ENCODE results near the gene NFIL3.

The NFIL3 gene

DNA sequence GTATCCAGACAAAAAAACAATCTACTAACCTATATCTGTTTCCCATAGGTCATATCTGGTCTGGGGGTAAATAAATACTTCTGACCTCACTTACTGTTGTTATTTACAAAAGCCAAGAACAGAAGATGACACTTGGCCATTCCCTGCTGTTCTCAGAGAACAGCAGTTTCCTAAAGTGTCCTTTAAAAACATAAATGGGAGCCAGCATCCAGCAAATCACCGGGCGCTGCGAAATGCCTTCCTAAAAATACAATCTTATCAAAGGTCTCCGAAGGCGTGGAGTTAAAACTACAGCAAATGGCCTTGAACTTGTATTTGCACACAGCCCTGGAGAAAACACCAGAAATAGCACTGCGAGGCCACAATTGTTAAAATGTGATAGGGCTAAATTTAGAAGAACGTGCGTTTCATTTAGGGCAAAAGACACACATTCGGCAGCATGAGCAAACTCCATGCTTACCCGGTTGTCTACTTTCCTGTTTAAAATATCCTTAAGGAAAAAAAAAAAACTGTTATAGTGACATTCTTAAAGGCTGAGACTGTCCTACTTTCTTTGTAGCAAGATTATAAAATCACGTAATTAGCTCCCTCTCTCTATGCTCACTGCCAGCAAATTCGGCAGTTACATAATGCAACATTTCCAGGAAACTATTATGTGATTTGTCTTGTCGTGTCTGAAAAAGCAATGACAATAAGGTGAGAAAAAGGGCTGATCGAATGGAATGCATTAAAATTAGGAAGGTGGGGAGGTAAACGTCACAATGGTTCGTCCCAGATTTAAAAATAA lies 1.5 kb downstream of the NFIL3 start:
- no peak for DNase-seq (ENCODE audit: low read depth)

DNA sequence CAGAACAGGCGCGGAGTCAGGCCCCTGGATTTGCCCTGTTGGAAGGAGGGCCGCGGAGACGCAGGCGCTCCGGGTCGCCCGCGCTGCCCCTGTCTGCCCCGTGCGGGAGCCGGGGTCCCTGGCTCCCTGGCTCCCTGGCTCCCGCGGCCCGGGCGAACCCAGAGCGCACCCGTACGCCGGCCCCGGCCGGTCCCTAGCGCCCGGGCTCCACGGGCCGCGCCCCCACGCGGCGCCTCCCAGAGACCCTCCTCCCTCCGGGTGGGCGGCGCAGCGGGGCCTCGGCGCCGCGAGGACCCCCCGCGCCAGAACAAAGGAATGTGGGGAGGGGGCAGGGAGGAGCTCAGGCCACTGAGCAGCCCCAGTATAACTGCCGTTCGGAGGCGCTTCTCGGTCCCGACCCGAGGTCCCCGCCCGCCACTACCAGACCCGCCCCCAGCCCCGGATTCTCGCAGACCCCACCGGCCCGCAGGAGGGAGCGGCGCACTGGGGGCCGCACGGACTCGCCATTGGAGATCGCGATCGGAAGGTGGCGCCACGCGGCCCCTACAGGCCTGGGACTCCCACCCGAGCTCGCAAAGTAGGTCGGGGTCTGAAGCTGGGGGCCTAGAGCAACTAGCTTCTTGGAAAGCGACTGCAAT lies 2.4 kb downstream of the NFIL3 start:
- no peak for DNase-seq (ENCODE audit: low read depth)

DNA sequence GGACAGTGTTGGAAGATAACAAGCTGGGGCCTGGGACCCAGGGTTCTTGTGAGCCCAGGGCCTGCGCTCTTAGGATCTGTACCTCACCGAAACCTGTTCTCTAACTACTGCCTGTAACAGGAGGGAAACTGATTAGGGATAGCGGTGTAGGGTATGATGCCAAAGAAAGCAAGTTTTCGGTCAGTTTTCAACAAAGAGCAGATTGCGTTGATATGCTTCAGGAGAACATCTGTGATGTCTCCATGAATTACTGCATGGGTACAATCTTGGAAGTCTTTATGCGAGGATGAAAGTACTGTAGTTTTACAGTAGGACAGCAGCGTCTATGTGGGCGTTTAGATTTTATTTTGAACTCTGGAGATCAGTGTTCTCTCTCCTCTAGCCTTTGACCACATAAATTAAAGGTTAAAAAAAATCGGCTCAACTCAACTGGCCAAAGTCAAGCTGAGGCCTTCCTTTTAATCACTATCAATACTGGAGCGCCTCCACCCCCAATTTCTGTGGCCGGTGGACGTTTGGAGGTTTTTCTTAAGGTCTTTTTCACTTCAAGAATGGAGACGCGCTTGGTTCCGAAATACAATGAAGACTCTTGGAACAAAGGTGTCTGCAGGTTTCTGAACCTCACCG lies 3.0 kb downstream of the NFIL3 start:
- DNase-seq (ENCODE audit: low read depth) = no peak

DNA sequence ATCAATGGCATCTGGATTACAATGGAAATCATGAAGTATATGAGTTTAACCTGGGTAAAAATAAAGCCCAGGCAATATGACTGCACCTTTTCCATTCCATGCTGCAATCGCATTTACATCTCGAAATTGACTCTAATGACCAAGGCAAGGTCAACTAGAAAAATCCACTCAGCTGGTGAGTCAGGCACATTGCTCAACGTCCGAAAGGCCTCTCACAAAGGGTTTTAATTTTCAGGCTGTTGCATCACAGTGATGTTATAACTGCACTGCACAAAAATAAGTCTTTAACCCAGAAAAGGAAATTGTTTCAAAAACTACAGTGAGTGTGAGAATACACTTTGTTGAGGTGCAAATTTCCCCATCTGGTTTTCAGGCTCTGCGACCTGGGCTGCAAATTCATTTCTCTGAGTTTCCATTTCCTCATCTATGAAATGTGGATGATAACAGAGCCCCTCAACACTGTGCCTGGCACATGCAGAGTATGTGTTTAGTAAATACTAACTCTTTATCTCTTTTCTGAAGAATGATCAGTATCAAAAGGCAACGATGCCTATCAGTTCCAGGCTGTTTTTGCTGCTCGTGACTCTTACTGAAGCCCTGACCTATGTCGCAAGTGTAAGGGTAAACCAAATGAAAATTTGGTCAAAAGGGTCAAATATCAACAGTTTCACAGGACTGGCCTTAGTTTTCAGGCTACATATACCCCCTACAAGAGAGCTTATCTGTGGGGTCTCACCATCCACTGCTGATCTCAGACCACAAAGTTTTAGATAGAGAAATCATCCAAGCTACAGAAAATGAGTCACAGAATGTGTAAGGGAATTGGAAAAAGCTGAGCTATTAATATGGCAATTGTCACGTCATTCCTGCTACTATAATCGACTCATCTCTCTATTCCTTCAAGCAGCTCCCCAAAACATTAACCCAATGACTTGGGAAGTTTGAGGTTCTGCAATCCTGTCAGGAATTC lies 4.1 kb downstream of the NFIL3 start:
- DNase-seq (ENCODE audit: low read depth) = peak; percentile 91

DNA sequence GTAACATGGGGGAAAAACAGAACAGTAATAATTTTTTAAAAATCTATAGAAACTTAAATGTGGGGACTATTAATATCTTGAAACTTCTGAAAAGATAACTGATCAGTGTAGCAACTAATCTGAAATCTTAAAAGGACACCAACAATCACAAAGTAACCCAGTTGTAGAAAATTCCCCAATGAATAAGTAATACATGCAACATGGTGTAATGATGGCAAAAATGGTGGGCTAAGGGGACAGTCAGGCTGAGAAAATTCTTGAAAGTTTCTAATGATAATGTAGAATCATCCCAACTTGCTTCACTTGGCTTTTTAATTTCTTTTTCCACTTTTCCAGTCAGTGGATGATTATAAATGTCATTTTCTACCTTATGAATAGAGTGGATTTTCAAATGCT lies 5.4 kb downstream of the NFIL3 start:
- DNase-seq (ENCODE audit: low read depth) = no peak

DNA sequence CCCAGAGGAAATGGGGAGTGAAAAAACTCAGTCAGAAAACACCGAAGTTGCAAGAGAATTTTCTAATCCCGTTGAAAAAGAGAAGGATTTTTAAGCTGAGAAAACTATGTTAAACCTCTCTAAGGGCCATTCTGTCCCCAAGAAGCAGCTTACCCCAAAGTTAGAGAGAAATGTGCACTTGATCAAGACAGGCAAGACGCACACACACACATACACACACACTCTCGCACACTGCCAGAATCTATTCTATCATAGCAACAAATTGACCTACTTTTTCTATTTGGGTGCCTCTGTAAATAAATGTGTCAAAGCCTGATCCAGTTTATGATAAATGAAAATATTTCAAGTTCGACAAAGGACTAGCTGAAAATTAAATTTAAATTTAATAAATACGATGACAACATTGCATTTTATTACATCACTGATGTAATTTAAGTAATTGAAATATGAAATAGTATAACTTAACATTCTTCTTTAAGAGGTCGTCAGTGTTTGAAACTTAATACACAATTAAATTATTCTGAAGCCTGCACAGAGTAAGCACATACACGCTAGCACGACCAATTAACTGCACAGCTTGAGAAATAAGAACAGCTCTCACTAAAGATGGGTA lies 5.9 kb downstream of the NFIL3 start:
- no peak for DNase-seq (ENCODE audit: low read depth)

DNA sequence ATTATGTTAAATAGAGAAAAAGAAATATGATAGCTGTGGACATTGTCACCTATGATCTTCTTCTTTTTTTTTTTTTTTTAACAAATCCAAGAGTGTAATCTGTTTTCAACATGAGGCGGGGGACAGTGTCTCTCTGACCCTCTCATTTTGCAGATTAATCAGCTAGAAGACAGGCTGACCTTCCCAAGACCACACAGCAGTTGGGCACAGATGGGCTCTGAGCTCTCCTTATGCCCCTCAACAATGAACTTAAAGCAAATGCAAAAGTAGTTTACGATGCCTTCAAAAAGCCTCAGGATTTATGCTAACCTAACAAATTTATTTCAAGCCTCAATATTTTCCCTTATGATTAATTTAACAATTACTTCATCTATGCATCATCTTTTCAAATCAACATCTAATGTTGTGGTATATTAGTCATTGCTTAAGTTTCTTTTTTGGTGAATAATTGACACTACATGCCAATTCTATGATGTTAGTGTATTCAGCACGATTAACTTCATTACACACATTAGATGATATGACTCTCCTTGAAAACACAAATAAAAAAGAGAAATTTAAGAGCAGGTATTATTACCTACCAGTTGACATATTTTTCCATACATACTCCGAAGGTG lies 7.4 kb downstream of the NFIL3 start:
- DNase-seq (ENCODE audit: low read depth) = no peak

DNA sequence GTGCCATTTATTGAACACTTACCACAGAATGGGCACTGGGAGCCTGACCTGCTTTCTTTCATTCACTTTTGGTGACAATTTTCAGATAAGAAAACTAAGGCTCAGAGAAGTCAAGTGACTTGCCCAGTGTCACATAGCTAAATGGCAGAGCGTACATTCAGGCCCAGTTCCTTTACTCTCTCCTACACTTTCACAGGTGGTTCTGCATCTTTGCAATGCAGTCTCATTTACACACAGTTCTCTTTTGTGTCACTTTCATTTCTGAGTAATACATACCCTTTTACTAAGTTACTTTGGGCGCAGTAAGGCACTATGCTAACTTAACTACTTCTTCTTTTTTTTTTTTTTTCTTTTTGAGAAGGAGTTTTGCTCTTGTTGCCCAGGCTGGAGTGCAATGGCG lies 8.3 kb downstream of the NFIL3 start:
- DNase-seq (ENCODE audit: low read depth) = no peak

DNA sequence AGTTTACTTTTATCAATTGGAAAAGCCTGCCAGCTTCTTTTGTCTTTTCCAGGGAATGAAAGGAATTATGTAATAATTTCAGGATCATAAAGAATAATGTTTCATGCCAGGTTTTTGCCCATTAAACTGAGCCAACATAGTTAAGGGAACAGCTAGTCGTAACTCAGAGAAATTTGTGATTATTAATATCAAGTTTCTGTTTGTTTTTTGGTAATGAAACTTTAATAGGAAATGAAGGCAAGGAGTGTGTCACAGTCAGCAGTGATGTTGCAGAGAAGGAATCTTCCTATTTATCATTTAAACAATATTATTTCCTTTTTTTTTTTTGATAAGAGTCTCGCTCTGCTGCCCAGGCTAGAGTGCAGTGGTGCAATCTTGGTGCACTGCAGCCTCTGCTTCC lies 10.7 kb downstream of the NFIL3 start:
- no peak for DNase-seq (ENCODE audit: low read depth)

DNA sequence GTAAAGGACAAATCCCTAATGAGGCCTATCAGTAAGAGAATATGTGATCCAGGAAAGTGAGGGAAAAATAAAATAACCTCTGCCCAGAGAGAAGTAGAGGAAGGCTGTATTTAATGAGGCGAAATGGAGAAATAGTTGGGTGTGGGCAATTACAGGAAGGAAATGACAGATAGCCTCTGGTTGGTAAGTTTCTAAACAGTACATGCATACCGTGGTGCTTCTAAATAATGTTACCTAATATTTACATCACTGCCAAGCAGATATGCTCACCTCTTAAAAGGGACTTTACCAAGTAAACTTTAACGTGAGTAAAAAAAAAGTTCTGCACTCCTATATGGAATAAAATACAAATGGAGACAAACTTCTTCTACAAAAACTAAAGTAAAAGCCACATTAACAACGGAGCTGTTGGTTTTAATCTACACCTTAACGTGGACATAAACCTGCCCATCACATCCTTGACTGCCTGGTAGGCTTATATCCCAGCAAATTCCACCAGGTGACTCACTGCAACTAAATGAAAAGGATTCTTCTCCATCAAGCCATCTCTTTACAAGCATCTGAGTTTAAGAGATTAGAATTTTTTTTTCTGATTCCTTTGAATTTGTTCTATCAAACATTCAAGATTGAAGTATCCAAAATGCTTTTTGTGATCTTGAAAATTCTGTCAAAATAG lies 12.4 kb downstream of the NFIL3 start:
- no peak for DNase-seq (ENCODE audit: low read depth)

DNA sequence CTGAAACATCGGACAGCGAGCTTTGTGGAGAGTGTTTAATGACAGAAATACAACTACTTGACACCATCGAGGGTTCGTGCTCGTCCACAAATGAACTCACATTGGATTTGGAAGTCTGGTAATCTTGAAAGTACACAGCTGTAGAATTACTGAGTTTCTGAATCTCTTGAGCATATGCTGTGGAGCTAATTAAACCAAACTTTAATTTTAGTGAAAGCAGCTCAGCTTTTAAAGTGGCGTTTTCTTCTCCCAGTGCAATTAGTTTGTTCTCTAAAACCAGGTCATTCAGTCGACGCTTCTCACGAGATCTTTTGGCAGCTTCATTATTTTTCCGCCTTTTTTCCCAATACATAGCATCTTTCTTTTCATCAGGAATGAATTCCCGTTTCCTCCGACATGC lies 13.5 kb downstream of the NFIL3 start:
- DNase-seq (ENCODE audit: low read depth) = no peak

DNA sequence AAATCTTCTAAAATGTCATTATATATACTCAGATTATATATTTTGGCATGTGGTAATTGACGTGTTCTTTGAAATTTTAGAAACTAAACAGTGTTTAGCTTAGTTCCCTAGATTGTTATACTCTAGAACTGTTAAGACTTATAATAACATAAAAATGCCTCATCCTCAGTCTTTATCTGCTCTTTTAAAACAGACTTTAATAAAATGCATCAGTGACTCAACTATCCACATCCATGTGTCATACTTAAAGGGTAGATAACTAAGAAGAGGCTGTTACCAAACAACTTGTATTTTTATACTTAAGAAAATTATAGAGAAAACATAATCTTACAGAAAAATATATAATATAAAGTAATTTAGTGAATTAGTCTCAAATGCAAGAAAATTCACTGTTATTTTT lies 15.2 kb downstream of the NFIL3 start:
- no peak for DNase-seq (ENCODE audit: low read depth)

DNA sequence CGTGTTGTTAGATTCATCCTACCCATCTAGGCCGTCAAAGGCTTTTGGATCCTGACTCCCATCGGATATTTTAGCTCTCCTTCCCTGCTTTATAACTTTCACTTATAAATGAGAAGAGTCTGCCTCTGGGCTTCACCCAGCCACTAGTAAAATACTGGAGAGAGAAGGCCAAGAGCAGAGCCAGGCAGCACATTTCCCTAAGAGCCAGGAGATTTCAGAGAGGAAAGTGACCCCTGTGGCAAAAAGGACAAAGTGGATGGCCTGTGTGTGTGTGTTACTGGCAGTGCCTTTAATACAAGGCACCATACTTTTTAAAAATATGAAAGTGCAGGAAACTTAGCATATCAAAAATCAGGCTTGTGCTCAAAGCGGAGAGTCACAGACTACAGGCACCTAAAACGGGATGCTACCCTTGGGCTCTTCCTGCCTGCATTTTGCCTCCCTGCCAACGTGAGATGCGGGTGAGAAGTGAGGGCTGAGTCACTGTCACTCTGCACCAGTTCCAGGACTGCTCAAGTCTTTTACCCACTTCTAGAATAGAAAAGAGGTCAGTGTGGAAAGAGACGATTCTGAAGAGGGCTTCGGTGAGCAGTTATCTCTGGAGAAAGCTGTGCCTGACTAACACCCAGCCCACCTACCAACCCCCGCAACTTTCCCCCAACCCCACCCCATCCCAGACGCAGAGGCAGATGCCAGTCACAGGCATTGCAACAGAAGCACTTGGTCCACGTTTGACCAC lies 15.9 kb downstream of the NFIL3 start:
- no peak for DNase-seq (ENCODE audit: low read depth)

DNA sequence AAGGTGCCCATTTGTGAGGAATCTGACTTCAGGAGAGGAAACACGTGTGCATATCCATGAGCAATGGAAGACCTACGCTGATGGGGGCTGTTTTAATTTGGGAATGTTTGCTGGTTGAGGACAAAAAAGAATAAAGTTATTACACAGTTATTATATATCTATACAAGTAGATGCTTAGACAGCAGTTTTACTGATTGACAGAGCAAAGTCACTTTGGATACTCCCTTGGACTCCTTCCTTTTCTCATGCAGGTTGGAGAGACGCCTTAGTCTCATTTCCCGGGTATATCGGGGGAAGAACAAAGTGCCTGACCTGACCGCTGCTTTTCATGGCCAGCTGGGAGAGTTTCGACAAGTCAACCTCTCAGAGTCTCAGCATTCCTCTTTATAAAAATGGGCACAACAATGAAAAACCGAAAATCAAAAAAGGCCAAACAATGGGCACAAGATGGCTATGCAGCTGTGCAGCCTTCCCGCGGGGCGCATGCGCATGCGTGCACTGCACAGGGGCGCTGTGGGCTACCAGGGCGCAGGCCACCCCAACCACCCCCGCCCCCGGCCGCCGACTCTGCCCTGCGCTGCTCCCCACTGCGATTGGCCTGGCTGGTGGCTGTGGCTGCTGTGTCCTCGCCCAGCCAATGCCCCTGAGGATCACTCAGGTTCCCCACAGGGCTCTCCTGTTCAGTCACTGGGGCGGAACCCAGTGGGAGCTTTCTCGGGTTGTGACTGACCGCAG lies 18.1 kb downstream of the NFIL3 start:
- DNase-seq (ENCODE audit: low read depth) = no peak

DNA sequence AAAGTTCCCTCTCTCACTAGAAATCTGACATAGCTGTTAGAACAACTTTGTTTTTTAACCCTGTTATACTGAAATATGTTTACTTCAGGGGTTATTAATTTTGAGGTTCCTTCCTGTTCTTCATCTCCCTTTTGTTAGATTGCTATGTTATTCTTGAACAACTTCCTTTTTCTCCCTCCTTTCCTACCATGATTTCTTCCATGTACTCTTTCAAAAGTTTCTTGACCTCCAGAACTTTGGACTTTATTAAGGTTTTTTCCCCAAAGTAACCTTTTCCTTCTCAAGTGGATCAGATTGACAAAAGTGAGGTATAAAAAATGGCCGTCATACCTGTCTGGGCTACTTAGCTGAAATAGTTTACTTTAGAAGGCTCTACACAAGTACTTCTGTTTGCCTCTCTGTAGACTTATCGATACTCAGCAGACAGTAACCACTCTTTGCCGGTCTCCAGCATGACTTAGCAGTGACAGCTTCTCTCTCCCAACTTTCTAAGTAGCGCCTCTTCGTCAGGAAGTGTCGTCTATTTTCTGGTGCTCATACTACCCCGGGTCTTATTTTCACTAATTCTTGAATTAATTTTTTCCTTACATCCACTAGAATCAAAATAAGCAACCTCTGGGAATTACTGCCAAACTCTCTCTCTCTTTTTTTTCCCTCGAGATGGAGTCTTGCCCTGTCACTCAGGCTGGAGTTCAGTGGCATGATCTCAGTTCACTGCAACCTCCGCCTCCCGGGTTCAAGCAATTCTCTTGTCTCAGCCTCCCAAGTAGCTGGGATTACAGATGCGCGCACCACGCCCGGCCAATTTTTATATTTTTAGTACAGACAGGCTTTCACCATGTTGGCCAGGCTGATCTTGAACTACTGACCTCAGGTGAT lies 19.7 kb downstream of the NFIL3 start:
- DNase-seq (ENCODE audit: low read depth) = no peak

DNA sequence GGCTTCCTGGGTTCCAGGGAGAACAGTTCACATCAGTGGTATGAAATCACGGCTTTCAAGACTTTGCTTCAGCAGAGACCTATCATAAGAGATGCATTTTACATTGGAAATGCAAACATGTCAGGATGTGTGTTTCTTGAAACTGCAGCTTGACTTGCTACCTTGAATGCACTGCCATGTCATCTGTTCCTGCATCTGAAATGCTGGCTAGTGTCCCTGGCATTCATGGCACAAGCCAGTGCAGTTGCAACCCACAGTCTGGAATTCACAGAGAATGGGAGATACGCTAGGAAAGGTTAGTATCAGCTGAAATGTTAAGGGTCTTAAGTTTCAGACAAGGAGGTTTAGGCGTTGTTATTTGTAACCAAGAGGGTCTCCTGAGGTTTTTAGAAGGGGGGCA lies 24.7 kb downstream of the NFIL3 start:
- no peak for DNase-seq (ENCODE audit: low read depth)

DNA sequence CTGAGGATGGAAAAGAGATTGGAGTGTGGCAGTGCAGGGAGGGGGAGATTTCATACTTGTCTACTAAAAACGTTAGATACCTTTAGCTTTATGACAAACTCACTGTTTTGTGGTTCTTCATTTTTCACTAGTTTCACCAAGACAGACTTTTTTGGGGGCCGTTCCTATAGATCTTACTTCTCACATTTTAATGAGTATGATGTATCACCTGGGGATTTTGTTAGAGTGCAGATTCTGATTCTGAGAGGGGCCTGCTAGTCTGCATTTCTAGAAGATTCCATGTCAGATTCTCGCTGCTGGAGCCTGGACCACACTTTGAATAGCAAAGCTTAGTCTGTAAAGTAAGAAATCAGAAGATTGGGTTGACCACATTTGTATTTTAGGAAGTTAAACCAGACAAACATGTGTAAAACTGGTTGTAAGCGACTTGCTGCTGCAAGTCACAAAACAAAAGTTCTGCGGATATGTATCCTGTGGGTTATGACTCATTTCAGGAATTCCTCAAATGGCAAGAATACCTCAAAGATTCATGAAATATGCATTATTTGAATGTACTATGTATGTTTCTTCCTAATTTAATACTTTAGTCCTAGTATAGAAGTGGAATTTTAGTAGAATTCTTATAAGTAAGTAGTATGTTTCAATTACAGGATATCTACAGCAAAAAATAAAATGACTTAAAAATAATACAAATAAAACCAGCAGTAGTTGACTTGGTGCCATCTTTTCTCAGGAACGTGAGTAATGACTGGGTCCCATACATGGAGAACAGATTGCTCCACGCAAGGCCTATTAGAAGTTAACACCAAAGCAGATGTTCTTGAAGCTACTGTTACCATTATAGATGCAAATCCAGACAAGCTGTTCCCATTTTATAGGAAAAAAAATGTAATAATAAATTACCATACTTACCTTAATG lies 27.8 kb downstream of the NFIL3 start:
- no peak for DNase-seq (ENCODE audit: low read depth)

All from GM04504 (cell line).